ENCODE measurements around the gene VPS8.
A peak's percentile ranks its signal among the peaks of the same experiment; 100 is the strongest.
"Not testable (repeated sequence)": the region's sequence is repeated elsewhere in the genome, so short reads cannot be mapped to it uniquely, and the experiment has no call there.

The VPS8 gene

DNA sequence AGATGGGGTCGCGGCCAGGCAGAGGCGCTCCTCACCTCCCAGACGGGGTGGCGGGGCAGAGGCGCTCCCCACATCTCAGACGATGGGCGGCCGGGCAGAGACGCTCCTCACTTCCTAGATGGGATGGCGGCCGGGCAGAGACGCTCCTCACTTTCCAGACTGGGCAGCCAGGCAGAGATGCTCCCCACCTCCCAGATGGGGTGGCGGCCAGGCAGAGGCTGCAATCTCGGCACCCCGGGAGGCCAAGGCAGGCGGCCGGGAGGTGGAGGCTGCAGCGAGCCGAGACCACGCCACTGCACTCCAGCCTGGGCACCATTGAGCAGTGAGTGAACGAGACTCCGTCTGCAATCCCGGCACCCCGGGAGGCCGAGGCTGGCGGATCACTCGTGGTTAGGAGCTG, 191.9 kb downstream of the VPS8 start:
- not testable (repeated sequence) for DNase-seq

DNA sequence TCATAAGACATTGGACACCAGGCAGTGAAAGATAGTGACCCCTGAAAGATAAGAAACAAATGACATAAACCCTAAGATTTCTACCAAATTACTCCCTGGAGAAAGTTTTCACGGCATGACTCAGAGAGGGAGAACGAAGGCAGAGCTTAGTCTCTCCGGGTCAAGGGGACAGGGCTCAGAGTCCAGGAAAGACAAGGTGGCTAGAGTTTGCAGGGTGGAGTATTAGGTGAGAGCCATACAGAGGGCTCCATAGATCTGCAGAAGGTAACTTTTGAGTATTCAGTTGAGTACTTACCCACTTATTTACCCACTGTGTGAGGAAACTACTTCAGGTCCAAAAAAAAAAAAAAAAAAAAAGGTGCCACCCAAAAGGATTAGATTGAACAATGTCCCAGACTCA, 197.7 kb downstream of the VPS8 start:
- DNase-seq = no peak

DNA sequence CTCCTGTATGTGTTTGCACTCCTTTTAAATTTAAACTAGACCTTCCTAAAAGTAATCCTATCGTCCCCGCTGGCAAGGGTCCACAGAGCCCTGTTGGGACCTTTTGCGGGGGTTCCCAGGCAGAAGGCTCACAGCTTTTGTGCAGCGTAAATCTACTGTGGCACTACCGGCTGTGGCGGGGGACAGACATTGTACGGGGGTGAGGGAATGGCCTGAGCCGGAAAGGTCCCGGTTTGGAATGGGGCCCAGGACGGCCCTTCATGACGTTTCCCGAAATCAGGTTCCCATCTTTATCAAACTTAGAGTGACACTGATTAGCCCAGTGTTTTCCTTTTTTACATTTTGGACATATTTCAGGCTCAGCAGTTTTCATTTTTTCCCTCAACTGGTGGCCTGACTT, 205.6 kb downstream of the VPS8 start:
- DNase-seq = not testable (repeated sequence)

DNA sequence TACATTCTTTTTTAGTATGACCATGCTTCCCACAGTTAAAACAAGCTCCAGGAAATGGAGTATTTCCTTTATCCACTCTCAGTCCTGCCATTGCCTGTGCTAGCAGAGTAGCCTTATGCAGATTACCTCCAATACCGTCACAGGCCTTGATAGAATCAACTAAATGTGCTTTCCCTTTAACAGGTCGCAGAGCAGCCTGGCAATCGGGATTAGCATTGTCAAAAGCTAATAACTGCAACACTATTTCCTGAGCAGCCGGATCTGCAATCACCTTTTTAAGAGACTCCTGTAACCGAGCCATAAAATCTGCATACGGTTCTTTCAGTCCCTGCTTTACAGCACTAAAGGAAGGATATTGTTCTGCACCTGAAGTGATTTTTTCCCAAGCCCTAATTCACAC, 206.0 kb downstream of the VPS8 start:
- DNase-seq = not testable (repeated sequence)

DNA sequence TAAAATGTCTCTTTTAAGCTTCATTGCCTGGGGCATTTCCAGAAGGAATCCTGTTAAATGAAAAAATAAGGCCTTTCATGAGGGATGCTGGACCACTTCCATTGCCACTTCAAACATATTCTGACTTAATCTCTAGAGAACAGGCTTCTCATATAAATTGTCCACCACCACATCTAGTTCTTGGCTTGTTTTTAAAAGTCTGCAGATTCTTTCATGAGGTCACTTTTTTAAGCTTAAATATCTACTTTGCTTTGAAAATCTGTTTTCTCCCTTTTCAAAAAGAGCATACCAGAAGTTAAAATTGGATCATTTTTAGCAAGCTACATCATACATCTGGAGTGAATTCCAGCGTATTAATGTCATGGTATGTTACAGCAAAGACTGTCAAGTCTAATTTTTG, 209.3 kb downstream of the VPS8 start:
- no peak for DNase-seq

DNA sequence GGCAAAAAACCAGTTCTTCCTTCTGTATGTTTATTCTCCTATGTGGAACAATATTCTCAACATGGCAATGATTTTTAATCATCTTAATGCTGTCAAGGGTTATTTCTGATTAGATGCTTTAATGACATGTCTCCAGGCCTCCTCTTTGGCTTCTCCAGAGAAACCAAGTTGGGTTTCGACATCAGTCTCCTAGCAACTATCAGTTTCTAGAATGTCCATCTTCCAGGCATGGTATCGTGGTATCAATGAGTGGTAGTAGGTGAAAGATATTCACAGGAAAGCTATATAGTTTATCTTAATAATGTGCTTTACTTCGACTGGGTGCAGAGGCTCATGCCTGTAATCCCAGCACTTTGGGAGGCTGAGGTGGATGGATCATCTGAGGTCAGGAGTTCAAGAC, 212.4 kb downstream of the VPS8 start:
- no peak for DNase-seq

DNA sequence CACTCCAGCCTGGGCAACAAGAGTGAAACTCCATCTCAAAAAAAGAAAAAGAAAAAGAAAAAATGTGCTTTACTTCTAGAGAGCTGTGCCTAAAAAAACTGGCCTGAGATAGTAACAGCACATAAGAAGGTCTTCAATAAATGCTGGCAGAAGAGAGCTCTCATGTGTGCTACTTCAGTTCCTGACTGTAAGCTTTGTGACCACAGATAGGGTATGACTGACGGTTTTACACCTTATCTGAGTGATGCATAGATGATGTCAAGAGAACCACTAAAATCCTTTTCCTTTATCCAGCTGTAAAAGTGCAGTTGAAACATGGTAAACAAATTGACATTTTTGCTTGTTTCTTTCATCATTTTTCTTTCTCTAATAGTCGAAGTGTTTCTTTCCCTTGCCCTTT, 213.0 kb downstream of the VPS8 start:
- no peak for DNase-seq

DNA sequence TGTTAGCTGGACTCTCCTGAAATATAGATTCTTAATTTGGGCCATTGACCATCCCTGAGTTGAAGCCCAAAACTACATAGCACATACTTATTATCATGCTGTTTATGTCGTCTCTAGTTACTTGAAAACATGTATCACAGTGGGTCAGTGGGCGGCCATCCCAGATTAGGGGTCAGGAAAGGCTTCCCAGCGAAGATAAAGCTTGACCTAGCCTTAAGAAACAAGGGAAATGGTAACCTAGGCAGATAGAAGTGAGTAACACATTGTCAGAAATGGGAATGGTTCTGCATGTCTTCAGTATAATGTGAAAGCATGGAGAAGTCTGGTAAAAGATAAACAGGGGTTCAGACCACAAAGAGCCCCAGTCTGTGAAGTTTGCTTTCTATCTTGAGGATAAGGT, 216.2 kb downstream of the VPS8 start:
- no peak for DNase-seq

DNA sequence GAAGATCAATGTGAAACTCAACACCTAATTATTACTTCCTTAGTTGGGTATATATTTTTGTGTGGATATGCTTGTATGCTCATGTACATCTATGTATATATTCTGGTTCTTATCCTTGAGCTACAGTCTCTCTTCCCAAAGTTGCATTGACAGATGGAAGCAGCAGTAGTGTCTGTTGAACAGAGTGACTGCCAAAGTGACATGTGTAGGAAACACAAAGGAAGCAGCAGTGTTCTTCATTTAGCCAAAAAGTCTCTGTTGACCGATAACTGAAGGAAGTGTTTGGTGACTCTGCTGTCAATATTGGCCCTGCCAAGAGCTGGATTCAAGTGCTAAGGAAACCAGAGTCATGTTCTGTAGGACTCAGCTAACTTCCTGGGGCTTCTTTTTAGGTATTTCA, 217.1 kb downstream of the VPS8 start:
- DNase-seq = peak in 1 of 2 experiments; percentile 12

DNA sequence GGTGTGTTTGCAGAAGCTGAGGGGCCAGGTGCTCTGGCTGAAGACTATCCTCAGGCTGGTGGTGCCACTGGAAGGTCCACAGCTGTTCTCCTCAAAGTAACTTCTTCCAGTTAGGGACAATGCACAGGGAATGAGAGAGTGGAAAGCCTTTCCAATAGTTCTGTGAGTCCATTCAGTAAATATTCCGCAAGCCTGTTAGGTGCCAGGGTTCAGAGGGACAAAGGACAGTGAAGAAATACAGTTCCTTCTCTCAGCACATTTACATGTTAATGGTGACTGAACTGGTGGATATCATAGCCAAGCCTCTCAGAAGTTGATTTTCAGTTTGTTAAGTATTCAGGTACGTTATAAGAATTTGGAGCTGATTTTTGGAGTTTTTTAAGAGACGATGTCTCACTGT, 218.4 kb downstream of the VPS8 start:
- no peak for DNase-seq

DNA sequence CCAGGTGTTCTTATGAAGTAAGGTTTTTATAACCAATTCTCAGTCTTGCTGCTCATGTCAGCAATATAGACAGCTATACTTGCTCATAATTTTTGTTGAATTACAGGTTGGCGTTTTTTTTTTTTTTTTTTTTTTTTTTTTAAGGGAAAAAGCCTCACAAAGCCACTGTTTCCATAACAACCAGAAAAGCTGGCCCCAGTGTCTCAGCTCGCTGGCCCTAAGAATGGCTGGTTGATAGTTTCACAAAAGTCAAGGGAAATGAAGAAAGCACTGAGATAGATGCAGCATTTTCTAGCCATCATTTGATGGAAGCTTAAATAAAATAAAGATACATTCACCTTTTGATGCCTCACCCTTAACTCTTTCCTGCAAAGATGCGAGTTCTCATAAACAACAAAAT, 219.0 kb downstream of the VPS8 start:
- DNase-seq = no peak

DNA sequence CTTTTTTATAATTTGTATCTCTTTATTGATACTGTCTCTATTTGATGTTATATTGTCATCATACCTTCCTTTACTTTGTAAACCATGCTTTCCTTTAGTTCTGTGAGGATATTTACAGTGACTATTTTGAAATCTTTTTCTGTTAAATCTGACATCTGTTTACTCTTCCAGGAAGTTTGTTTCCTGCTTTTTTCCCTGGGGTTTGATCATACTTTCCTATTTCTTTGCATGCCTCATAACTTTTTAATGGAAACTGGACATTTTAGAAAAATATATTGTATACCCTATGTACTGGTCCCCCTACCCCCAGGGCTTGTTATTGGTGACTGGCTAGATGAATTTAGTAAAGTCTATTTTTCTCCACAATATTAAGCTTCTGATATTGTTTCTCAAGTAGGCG, 225.8 kb downstream of the VPS8 start:
- no peak for DNase-seq

DNA sequence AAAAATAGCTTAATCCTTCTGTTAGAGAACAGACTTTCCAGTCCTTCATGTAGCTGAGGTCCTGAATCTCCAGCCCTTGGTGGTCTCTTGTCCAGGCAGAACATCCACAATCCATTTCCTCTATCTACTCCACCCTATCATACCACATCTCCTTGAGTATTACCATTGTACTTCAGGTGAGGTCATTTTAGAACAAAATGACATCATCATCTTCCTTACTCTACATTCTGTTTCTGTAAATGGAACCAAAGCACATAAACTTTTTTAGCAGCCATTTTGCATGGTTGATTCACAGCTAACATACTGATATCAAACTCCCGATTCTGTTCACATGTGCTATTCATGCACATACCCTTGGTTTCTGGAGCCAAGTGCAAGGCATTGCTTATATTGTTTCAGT, 228.5 kb downstream of the VPS8 start:
- DNase-seq = no peak

DNA sequence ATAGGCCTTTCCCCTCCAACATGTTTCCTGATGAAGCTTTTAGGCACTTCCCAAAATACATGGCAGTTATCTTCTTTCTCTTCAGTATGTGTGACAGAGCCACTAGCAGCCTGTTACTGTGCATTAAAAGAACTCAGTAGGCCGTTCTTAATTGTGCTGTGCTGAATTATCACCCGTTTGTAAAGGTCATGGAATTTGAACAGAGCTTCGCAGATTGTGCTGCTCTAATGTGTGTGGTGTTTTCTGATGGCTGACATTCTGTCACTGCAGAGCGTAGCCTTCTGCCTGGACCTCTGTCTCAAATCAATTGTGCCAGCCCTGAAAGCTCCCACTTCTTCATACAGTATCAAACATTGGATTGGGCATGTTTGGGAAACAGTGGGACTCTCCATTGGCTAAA, 229.6 kb downstream of the VPS8 start:
- DNase-seq = no peak

DNA sequence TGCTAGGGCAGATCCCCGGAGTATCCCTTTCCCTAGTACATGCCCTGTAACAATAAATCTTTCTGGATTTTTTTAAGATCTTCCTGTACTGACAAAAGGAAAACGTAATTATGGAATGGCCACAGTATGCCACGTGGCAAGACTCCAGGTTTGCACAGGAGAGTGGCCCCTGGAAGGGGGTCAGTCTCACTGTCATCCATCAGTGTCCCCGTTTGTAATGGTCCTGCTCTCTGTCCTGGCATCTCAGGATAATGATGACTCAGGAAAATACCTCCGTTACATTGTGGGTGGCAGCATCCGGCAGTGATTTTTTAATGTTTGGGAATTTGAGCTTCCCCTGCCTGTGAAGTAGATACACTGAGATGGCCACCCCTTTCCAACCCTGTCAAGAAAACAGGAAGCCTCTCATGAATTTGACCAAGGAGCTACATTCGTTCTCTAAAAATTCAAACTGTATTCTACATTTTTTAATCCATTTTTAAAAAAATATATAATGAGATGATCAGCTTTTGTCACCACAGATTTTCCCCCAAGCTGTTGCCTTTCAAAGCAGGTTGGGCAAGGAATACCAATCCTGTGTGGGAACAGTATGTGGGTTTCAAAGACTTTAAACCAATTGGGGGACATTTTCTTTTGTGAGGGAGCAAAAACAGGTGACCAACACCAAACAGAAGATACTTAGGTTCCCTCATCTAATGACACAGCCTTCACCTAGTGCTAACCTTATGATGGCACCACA, 230.5 kb downstream of the VPS8 start:
- no peak for DNase-seq

DNA sequence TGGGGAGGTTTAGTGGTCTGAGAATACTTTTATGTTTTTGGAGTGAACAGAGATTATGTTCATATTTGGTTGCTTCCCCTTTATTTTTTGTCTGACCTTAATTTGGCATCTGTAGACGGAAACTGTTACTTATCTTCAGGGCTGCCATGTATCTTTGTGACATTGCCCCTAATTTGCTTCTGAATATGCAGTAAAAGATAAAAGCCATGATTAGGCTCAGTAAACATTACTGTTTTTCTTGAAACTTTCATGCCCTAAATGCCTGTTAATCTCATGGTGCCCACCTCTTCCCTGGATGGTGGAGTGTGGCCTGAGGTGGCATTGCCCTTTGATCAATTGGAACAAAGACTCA, 234.2 kb downstream of the VPS8 start:
- DNase-seq = no peak

DNA sequence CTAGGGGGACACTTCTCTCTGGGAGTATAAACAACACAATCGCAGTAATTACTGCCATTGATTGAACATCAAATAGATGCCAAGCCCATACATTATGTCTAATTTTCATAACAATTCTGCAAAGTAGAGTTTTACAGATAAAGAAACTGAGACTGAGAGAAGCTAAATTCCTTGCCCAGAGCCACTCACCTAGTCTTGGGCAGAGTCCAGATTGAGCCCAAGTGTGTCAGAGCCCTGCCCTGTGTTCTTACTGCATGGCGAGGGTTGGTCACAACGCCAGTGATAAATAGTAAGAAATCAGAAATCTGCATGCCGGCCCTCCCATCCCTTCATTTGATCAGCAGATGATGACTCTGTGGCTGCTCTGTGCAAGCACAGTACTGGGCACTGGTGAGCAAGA, 234.6 kb downstream of the VPS8 start:
- no peak for DNase-seq

DNA sequence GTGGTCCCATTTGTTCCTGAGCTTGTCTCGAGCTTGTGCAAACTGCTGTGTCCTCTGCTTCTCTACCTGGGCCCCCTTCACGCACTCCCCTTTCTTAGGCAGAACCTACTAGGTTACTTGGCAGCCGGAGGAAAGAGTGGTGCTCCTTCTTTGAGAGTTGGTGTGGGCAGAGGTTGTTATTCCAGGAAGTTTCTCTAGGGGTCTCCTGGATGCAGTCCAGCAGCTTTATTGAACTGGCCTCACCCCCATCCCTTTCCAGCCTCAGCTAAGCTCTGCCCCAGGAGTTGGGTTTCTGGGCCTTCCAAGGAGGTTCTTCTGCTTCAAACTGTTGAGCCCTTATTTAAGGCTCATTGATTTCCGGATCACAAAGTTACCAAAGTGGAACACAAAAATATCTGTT, 237.7 kb downstream of the VPS8 start:
- no peak for DNase-seq

DNA sequence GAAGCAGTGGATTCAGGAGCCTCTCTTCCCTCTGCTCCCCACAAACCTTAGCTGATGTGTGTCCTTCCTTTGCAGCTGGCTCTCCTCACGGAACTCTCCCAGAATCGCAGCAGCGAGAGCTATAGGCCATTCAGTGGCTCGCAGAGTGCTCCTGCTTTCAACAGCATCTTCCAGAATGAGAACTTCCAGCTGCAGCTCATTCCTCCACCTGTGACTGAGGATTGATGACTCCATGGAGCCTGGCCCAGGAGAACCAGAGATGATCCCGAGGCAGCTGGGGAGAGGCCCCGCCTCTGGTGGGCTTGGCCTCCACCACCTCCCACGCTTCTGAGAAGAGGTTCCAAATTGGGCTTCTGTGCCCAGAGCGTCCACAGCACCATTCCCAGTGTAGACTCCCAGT, 239.8 kb downstream of the VPS8 start:
- no peak for DNase-seq

DNA sequence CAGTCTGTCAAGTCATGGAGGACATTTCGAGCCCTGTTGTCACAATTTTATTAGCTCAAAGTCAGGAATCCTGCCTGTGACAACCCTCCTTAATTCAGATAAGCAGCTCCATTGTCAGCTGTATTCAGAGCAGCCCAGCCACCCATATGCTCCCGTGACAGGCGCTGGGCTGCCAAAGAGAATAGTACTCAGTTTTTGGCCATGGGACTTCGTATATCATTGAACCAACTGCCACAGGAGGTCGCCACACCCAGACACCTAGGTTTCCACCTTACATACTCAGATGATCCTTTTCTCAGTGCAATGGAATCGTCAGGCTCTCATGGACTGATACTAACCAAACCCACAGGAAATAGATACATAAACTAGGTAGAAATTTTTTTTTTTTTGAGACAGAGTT, 240.7 kb downstream of the VPS8 start:
- DNase-seq = no peak

DNA sequence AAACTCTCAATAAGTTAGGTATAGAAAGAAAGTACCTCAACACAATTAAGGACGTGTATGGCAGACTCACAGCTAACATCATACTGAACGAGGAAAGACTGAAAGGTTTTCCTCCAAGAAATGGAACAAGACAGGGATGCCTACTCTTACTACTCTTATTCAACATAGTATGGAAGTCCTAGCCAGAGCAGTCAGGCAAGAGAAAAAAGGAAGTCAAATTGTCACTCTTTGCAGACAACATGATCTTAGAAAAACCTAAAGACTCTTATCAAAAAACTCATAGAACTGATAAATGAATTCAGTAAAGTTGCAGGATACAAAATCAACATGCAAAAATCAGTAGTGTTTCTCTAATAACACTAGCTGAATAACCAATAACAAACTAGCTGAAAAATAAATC, 244.9 kb downstream of the VPS8 start:
- no peak for DNase-seq

DNA sequence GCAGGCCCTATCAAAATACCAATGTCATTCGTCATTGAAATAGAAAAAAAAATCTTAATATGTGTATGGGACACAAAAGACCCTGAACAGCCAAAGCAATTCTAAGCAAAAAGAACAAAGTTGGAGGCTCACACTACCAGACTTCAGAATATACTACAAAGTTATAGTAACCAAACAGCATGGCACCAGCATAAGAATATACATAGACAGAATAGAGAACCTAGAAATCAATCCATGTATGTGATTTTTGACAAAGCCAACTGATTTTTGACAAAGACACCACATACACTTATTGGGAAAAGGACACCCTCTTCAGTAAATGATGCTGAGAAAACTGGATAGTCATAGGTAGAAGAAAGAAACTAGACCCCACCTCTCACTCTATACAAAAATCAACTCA, 245.9 kb downstream of the VPS8 start:
- no peak for DNase-seq

DNA sequence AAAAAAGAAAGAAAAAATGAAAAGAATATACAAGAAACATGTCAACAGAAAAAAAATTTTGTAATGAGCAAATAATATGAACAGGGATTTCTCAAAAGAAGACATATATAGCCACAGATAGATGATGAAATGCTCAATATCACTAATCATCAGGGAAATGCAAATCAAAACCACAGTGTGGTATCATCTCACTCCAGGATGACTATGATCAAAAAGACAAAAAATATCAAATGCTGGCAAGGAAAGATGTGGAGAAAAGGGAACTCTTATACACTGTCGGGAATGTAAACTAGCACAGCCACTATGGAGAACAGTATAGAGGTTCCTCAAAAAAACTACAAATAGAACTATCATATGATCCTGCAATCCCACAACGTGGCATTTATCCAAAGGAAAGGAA, 246.8 kb downstream of the VPS8 start:
- no peak for DNase-seq

DNA sequence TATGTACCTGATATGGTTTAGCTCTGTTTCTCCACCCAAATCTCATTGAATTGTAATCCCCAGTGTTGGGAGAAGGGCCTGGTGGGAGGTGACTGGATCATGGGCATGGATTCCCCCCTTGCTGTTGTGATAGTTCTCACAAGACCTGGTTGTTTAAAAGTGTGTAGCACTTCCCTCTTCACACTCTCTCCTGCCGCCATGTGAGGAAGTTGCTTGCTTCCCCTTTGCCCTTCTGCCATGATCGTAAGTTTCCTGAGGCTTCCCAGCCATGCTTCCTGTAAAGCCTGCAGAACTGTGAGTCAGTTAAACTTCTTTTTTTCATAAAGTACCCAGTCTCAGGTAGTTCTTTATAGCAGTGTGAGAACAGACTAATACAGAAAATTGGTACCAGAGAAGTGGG, 247.8 kb downstream of the VPS8 start:
- no peak for DNase-seq

DNA sequence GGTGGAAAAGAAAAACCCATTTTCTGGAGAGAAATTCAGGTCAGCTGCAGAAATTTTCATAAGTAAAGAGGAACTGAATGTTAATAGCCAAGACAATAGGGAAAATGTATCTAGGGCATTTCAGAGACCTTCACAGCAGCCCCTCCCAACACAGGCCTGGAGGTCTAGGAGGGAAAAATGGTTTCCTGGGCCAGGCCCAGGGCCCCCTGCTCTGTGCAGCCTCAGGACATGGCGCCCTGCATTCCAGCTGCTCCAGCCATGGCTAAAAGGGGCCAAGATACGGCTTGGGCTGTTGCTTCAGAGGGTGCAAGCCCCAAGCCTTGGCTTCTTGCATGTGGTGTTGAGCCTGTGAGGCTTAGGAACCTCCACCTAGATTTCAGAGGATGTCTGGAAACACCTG, 248.7 kb downstream of the VPS8 start:
- DNase-seq = no peak

DNA sequence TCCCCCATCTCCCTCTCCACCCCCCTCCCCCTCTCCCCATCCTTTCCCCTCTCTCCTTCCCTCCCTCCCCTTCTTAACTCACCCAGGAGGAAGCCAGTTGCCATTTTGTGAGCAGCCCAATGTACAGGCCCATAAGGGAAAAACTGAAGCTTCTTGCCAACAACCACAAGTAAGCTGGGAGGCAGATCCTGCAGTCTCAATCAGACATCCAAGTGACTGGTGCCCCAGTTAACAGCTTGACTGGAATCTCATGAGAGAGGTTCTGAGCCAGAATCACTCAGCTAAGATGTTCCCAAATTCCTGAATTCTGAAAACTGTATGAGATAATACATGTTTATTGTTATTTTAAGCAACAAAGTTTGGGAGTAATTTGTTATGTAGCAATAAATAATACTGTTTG, 250.2 kb downstream of the VPS8 start:
- no peak for DNase-seq
